Measurements from ENCODE around the gene TNNT3. TPM values are rescaled to one million over a fixed set of nuclear protein-coding genes. Genes with fewer than 3 reads are reported as not detected.
A peak's percentile ranks its signal among the peaks of the same experiment; 100 is the strongest.

TNNT3 gene
- total RNA-seq, 2 experiments from 2014 or later: 19.1 to 21.9 TPM

GRCh38 chr11:1876361-1877063, 43.0 kb upstream of the TNNT3 start:
- ATAC-seq (ENCODE audit: poor library complexity) (no peak), DNase-seq (peak in 4 of 14 experiments; percentile 4 to 42 (median 36))
- ChIA-PET POLR2A (interaction anchor here (1.1 to 1.7 kb wide), 4 partner anchors 23 to 41 kb away, joined by 3 to 7 read pairs (median 5); no protein-coding TSS in a partner anchor), CTCF (interaction anchor here (1.0 kb wide), 1 partner anchor 183 kb away, joined by 3 read pairs; no protein-coding TSS in a partner anchor)
- Mint-ChIP-seq H3K9me3 (no peaks in the 10 kb centered on the region), H3K4me3 (no peak overlapping the region), H3K4me1 (ENCODE audit: low read depth) (peaks cover 32% of the 10 kb centered on the region), H3K27me3 (no peaks in the 10 kb centered on the region), H3K27ac (no peak overlapping the region), H3K36me3 (ENCODE audit: low read depth) (peaks cover 17% of the 10 kb centered on the region)
- H3K27me3 ChIP-seq (ENCODE audit: control insufficient read depth in 1 of 2, insufficient read depth in 2 of 2, low read length in 2 of 2): no peaks in the 10 kb centered on the region
- peaks cover 80% of the 10 kb centered on the region for H3K4me1 ChIP-seq (ENCODE audit: insufficient read depth, low read length)
- no peak overlapping the region for H3K4me3 ChIP-seq (ENCODE audit: low read length)
- TF ChIP-seq, protein P1, sequence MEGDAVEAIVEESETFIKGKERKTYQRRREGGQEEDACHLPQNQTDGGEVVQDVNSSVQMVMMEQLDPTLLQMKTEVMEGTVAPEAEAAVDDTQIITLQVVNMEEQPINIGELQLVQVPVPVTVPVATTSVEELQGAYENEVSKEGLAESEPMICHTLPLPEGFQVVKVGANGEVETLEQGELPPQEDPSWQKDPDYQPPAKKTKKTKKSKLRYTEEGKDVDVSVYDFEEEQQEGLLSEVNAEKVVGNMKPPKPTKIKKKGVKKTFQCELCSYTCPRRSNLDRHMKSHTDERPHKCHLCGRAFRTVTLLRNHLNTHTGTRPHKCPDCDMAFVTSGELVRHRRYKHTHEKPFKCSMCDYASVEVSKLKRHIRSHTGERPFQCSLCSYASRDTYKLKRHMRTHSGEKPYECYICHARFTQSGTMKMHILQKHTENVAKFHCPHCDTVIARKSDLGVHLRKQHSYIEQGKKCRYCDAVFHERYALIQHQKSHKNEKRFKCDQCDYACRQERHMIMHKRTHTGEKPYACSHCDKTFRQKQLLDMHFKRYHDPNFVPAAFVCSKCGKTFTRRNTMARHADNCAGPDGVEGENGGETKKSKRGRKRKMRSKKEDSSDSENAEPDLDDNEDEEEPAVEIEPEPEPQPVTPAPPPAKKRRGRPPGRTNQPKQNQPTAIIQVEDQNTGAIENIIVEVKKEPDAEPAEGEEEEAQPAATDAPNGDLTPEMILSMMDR (IDR thresholded peaks at IDR 0.05): peak; percentile 19
- H3K27ac ChIP-seq (ENCODE audit: low read depth in 1 of 2, low read length in 2 of 2): peak overlapping the region in 1 of 2 donors; percentile 13
- intact Hi-C loops (cut with DNase I, micrococcal nuclease): no loop called here
- peaks cover 25% of the 10 kb centered on the region for H3K36me3 ChIP-seq (ENCODE audit: insufficient read depth, low read length)
- H3K9me3 ChIP-seq (ENCODE audit: control insufficient read depth in 1 of 2, insufficient read depth in 1 of 2, low read length in 2 of 2): no peaks in the 10 kb centered on the region

DNA sequence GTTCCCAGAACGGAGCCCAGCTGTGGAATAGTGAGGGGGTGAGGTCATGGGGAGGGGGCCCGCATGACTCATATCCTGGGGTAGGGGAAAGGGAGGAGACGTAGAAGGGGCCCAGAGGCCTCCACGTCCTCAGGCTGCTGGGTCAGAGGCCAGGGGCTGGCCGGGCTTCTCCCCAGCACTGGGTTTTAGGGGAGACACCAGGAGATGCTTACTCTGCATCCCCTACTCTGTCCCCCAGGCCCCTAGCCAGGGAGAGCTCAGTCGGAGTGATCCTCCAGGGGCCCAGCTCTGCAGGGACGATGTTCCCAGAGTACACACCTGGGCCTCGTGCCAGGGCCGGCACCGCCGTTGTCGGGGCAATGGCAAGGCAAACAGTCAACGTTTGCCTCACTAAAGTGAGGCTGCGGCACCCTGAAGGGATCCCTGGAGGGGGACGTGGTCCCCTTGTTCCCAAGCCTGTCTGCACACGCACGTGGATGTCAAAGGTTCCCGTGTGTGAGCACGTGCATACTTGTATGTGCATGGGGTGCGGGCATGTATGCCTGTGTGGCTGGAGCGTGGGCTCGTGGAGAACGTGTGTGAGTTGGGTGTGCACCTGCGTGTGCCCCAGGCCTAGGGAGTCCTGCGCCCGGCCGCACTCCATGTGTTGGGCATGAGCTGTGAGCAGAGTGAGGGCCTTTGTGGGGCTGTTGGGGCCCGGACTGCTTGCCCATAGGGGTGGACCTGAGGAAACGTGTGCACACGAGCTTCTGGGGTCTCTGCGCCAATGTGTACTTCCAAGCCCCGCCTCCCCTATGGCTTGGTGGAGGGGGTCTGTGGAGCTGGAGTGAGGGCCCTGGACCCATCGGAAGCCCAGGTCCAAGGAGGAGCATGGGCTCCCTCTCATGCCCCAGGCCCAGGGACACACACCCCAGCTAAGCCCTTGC, 42.0 kb upstream of the TNNT3 start:
- H3K27ac ChIP-seq (ENCODE audit: low read depth in 1 of 2, low read length in 2 of 2): no peak overlapping the region
- peaks cover 80% of the 10 kb centered on the region for H3K4me1 ChIP-seq (ENCODE audit: insufficient read depth, low read length)
- intact Hi-C loops (cut with DNase I, micrococcal nuclease): no loop called here
- TF ChIP-seq, protein P1 (IDR thresholded peaks at IDR 0.05): no peak
- H3K9me3 Mint-ChIP-seq: no peaks in the 10 kb centered on the region
- no peaks in the 10 kb centered on the region for H3K9me3 ChIP-seq (ENCODE audit: control insufficient read depth in 1 of 2, insufficient read depth in 1 of 2, low read length in 2 of 2)
- peaks cover 28% of the 10 kb centered on the region for H3K4me1 Mint-ChIP-seq (ENCODE audit: low read depth)
- H3K36me3 Mint-ChIP-seq (ENCODE audit: low read depth): peaks cover 19% of the 10 kb centered on the region
- no peak overlapping the region for H3K4me3 ChIP-seq (ENCODE audit: low read length)
- ATAC-seq (ENCODE audit: poor library complexity) (no peak), DNase-seq (peak in 1 of 14 experiments; percentile 17)
- H3K36me3 ChIP-seq (ENCODE audit: insufficient read depth, low read length): peaks cover 25% of the 10 kb centered on the region
- H3K27me3 ChIP-seq (ENCODE audit: control insufficient read depth in 1 of 2, insufficient read depth in 2 of 2, low read length in 2 of 2): no peaks in the 10 kb centered on the region
- H3K4me3 Mint-ChIP-seq: no peak overlapping the region
- H3K27ac Mint-ChIP-seq: peak overlapping the region; percentile 33
- ChIA-PET POLR2A (interaction anchor here (1.5 to 1.7 kb wide), 2 partner anchors 24 to 27 kb away, joined by 5 read pairs; no protein-coding TSS in a partner anchor), CTCF (interaction anchor here (1.0 kb wide), 1 partner anchor 183 kb away, joined by 3 read pairs; no protein-coding TSS in a partner anchor)
- H3K27me3 Mint-ChIP-seq: no peaks in the 10 kb centered on the region
